HG03175 (cell line): ENCODE measurements around the gene SMAD6.

Experiments used
- ATAC-seq: cut with Tn5 transposase; IDR thresholded peaks from one replicate; pipeline ENCODE4 v1.9.1; 2021; ENCODE audit warnings: mild to moderate bottlenecking, moderate library complexity; ENCODE audit not compliant: unreplicated experiment

SMAD6 gene

DNA sequence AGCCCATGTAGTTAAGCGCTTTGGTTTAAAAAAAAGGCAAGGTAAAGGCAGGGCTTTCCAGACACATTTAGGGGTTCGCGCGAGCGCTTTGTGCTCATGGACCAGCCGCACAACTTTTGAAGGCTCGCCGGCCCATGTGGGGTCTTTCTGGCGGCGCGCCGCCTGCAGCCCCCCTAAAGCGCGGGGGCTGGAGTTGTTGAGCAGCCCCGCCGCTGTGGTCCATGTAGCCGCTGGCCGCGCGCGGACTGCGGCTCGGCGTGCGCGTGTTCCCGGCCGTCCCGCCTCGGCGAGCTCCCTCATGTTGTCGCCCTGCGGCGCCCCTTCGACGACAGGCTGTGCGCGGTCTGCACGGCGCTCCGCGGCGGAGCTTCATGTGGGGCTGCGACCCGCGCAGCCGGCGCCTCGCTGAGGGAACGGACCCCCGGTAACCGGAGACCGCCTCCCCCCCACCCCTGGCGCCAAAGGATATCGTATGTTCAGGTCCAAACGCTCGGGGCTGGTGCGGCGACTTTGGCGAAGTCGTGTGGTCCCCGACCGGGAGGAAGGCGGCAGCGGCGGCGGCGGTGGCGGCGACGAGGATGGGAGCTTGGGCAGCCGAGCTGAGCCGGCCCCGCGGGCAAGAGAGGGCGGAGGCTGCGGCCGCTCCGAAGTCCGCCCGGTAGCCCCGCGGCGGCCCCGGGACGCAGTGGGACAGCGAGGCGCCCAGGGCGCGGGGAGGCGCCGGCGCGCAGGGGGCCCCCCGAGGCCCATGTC lies 927 bp downstream of the SMAD6 start:
- ATAC-seq, result no peak

DNA sequence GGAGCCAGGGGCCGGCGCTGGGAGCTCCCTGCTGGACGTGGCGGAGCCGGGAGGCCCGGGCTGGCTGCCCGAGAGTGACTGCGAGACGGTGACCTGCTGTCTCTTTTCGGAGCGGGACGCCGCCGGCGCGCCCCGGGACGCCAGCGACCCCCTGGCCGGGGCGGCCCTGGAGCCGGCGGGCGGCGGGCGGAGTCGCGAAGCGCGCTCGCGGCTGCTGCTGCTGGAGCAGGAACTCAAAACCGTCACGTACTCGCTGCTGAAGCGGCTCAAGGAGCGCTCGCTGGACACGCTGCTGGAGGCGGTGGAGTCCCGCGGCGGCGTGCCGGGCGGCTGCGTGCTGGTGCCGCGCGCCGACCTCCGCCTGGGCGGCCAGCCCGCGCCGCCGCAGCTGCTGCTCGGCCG lies 1.5 kb downstream of the SMAD6 start:
- ATAC-seq, result no peak

DNA sequence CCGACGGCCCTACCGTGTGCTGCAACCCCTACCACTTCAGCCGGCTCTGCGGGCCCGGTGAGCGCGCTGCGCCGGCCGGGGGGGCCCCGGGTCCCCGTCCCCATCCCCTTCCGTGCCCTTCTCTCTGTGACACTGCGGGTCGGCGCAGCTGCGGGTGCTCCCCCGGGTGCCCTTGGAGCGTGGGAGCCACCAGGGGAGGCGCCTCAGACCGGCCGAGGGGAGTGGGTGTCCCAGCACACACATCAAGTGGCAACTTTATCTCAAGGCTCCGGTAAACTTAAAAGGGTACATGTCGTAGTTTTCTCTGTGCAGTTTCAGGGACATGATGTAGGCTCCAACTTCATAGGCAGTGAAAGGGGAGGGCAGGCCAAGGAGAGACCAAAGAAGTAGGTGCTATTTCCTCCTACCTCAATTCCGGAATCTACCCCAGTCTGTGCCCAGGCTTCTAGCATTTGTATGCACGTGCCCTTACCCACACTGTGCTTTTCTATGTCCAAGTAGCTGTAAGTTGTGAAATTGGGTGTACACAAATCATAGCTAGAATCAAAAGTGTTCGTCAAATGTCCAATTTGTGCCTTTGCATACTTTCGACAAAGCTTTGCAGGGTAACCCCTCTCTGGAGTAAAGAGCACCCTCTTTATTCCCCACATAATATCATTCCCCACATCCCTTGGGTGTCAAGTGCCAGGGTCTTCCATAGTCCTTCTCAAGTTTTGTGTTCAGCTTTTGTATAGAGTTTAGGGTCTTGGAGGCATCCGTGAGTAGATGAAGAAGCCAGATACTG lies 2.2 kb downstream of the SMAD6 start:
- ATAC-seq, result no peak

DNA sequence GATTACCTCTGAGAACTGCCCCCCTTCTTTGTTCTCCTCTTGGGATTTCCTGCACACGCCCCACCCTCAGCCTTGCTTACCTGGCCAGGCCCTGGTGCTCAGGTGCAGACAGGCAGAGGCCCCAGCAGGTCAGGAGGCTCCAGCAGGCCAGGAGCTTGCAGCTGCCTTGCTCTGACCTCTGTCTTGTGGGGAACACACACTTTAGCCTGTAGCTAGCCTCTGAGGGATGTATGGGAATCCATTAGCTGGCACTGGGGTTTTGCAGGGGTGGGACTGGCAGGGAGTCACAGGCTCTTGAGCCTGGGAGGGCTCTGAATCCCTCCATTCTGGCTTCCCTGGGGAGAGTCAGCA lies 2.7 kb downstream of the SMAD6 start:
- ATAC-seq, result no peak

DNA sequence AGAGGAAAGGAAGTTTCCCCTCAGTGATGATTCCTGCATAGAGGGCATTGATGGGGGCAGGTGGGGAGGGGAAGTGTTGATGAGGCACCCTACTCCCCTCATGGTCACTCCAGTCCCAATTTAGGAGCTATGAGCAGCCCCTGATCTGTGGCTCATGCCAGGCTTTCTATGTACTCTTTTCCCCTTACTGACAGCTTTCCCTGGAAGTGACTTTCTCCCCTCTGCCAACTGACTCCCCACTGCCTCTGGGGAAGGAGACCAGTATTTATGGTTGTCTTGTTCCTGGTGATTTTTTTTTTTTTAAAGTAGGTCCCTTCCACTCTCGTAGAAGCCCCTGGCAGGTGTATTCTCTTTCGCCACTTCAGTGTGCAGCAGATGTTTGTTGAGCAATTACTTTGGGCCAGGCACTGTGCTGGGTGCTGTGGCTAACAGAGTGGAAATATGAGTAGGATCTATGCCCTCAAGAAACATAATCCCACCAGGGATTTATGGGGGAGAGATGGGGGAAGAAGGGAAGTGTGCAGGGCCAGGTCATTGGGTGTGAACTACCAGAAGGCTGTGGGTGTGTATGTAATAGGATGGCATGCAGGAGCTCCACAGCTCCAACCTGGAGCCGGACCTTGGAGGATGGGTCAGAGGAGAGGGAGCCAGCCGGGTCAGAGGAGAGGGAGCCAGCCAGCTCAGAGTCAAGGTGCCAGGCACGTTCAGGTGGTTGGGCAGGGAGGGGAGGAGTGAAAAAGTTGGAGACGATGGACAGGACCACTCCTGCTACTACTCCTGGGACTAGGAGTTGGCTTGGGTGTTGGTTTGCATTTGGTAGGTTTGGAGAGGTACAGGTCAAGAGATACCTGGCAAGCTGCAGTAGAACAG lies 3.5 kb downstream of the SMAD6 start:
- ATAC-seq, result no peak

DNA sequence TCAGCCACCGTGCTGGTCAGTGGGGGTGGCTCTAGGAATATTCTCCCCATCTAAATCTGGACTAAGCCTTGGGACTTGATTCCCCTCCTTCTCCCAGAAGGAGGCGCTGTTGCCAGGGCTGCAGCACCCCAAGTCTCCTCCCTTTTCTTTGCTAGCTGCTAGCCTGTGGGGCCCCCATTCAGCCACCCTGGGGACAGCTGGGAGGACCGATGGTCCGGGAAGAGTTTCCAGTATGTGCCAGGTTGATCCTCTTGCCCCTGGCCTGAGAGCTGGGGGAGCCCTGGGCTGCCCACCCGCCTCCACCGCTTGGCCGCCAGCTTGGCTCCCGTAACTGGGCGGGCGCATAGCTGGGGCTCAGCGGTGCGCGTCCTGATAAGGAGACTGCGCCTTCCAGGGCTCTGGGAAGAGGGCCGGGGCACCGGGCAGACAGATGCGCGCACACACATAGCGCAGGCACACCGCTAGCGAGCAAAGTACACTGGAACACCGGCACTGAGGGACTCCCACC lies 4.2 kb downstream of the SMAD6 start:
- ATAC-seq, result no peak

DNA sequence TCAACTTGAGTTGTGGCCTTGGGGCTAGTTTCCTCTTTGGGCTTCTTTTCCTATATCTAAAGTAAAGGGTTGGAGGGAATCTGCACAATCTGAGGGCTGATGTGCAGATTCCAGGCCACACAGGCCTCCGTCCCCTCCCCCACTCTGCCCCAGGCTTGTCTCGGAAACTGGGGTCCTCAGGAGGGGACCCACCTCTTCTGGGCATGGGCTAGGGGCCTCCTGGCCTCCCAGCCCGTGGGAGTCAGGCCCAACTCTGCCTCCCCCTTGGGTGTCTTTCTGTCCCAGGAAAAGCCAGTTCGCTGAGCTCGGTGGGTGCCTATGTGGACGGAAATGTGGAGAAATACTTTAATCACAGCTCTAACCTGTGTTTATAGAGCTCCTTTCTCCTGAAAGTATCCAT lies 4.8 kb downstream of the SMAD6 start:
- no peak for ATAC-seq

DNA sequence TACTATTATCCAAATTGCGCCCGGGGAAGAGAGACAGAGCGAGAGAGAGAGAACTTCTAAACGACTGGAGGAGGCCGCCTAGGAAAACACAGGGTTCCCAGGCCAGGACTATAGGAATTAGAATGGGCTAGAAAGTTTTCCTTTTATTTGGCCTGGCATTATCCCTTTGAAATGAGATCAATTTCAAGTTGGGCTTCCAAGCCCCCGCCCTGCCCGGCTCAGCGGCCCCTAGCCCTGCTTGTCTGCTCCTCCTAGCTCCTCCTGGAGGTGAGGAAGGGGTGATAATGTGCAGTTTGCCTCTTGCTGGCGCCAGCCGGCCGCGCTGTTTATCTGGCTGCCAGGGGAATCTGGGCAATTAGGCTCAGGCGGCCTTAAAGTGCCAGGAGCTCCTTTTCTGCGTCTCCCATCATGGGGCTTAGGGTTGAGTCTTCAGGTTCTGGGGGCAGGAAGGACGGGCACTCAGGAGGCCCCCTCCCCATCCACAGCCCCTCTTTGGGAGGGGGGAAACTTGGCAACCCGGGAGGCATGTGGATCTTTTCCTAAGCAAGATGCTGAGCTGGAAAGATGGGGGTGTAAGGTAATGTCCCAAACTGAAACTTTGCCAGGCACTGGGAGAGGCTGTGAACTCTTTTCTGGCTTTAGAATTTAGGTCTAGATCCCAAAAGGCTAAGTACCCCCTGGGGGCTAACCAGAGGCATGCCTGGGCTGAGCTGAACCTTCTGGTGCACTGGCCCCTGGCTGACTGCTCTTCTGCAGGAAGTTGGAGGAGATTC lies 5.5 kb downstream of the SMAD6 start:
- ATAC-seq, result no peak

DNA sequence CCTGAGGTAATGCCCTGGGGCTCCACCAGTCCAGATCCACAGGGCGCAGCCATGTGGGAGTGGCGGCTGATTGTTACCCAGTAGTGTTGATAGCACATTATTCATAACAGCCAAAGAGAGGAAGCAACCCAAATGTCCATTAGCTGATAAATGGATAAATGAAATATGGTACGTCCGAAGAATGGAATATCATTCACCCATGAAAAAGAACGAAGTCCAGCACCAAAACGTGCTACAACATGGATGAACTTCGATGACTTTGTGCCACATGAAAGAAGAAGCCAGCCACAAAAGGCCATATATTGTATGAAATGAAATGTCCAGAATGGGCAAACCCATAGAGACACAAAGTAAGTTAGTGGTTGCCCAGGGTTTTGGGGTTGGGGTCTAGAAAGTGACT lies 6.4 kb downstream of the SMAD6 start:
- ATAC-seq, result no peak

DNA sequence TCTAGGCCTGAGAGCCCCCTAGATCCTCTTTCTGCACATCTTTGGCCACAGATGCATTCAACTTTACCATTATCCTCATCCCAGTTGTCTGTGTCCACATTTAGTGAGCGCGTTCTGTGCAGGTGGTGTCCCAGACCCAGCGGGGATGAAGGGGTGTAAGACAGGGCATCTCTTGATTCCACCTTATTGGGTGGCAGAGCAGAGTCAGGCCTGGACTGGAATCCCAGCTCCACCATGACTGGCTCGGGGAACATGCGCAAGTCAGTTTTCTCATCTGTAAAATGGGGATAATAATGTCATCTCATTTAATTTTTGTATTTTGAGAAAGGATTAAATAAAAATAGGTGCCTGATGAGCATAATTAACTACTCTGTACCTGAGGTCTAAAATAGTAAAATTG lies 7.8 kb downstream of the SMAD6 start:
- ATAC-seq, result no peak

DNA sequence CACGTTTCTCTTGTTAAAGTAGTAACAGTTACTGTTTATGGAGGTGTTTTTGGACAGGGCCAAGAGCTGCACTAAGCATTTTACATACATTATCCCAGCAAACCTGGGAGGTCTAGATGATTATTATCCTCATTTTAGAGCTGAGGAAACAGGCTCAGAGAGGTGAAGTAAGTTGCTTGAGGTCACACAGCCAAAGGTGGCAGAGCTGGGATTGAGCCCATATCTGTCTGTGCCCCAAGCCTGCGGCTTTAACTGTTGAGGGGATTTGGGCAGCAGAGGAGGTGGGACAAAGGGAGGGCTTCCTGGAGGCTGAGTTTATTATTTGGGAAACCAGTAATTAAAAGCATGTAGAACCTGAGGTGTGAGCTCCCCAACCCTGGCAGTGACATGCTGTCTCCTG lies 9.2 kb downstream of the SMAD6 start:
- ATAC-seq, result no peak

DNA sequence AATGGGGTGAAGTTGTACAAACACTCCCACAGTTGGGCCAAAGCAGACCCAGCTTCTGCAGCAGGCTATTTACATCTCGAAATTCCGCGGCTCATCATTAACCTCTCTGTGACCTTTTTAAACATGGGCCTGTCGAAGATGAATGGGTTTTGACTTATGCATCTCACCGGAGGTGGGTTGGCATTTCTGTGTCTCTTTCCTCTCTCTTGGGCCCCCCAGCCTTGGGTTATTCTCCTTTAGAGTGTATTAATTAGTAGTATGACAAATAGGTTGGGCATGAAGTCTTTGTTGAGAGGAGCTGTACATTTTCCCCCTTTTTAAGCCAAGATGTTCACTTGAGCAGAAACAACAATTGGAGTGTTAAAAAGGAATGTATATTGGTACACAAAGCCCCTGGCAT lies 9.8 kb downstream of the SMAD6 start:
- ATAC-seq, result no peak

DNA sequence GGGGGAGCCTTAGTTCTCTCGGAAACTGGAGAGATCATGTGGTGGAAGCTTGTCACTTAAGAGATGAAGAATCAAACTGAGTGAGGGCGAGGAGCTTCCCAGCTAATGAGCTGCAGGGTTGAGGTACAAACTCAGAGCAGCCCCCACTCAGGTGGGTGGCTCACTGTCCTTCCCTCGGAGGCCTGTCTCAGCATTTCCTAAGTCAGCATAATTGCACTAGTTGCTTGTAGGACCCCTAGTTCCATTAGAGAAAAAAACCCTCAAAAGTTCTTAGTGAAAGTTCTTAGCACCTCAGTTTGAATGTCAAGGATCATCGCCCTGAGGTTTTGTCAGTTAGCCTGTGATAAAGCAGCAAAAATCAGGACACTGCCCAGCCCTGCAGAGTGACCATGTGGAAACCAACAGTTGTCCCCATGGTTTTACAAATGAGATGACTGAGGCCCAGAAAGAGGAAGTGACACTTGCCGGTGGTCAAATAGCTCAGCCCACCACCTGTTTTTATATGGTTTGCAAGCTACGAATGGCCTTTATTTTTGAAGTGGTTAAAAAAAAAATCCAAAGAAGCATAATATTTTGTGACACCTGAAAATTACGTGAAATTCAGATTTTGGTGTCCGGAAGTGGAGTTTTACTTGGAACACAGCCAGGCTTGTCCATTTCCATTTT lies 11.9 kb downstream of the SMAD6 start:
- peak; percentile 77 for ATAC-seq

DNA sequence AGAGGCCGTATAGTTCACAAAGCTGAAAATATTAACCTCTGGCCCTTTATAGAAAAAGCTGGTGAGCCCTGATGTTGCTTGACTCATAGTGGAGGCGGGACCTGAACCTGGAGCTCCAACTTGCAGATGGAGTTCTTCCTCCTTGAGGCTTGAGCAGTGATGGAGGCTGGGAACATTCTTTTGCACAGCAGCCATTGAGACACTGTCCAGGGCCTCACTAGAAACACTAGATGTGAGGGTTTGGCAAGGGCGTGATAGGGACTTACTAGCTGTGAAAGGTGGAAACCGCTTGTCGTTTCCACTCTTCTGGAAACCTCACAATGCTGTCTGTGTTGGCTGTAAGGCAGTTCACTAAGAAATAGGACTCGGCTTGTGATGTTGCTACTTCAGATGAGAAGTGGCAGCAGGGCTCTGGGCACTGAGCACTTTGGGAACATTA lies 12.5 kb downstream of the SMAD6 start:
- no peak for ATAC-seq

DNA sequence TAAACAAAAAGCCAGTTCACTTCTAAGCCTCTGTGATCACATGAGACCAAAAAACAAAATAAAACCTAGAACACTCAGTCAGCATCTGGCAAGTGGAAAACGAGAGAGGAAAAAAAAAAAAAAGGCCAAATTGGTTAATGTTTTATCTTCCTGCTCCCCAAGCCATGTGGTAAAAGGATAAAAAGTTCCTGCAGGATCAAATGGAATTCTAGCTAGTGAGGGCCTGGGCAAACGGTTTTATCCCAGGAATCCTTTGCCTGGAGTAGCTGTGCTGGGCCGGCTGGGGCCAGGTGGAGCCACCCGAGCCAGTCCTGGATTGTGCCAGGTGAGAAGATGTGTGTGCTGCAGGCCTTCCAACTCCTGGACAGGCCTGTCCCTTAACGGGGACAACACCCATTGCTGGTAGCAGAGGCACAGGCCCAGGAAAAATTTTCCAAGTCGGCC lies 13.2 kb downstream of the SMAD6 start:
- ATAC-seq, result no peak

DNA sequence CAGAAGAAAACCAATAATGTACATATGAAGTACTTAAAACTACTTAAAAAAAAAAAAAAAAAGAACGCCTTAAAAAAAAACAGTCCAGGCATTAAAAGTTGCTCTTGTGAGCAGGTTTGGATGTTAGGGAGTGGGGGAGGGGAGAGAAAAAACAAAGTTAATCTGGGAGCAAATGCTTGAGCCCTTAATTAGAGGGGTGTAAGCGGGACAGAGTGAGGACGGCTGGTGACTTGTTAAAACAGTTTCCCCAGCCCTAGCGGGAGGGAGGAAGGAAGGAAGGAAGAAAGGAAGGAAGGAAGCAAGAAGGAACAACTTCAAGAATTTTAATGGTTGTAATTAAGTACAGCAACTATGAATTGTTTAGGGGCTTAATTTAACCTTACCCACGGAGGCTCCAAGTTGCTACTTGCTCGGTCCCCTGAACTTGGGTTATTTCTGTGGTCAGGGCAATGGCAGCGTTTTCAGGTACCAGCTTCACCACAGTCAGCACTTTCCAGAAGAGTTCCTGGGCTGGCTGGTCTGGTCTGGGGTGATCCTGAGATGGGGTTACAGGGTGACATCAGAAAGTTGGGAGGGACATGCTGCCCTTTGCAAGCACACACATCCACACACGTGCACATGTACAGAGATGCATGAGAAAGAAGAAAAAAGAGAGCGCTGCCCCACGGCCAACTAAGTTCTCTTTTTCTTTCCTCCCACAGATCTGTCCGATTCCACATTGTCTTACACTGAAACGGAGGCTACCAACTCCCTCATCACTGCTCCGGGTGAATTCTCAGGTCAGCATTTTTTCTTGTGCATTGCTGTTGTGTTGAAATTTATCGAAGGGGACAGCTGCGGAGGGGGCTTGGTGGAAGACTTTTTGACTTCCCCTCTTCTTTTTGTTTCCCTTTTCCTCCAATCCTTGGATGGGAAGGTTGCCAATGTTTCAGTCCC lies 14.0 kb downstream of the SMAD6 start:
- ATAC-seq, result no peak

DNA sequence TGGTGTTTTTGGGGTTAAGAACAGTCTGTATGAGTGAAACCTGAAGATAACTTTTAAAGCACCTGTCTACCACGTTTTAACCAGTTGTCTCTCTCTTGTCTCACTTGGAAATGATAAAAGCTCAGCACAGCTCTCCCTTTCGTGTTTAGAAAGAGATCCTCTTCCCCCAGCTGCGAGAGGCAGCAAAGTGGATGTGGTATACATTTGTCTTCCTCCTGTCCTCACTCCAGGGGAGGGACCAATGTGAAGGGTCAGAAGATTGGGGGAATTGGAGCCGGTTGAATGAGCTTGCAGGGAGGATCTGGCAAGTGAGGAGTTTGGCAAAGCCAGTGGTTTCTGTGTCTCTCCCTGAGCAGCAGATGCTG lies 14.6 kb downstream of the SMAD6 start:
- no peak for ATAC-seq

DNA sequence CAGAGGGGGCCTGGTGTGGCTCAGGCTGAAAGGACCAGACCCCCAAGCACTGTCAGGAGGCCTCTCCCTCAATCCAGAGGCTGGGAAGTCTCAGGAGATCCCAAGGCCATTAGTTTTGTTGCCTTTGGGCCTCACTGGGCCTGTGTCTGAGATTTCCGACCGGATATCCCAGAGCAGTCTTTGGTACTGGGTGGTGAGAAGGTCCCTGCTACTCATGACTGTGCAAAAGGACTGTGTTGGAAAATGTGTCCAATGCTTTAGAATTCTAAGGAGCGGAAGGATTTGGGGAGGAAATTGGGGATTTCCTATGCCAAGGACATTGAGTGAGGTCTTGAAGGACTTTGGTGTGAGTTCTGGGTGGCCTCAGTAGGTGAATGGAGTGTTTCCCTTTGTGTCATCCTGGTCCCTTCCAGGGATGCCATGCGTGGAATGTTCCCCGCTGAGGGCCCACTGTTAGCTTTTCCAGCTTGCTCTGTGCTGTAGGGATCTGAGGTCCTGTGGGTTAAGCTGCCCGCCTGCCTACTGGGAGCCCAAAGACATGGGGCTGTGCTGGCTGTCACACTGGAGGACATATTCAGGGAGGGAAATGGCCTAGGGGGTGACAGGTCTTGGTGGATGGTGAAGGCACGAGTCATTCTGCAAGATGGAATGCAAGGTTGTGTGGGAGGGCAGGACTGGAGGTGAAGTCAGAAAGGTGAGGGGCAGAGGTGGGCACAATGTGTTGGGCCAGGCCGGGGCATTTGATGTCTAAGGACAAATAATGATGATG lies 16.4 kb downstream of the SMAD6 start:
- ATAC-seq, result no peak
